ENCODE measurements around the gene B4GALT5. TPM values are rescaled to one million over a fixed set of nuclear protein-coding genes. Genes with fewer than 3 reads are reported as not detected.

The B4GALT5 gene
- total and polyA plus RNA-seq, 10 donors: 3.9 to 79.0 (median 52.3) TPM

GRCh38 chr20:49742948-49743347, 29.3 kb upstream of the B4GALT5 start:
- 83 to 88% (median 85%) methylated on average over 9 of the region's 9 CpGs for WGBS, 5 donors
- TF ChIP-seq POLR2A (IDR thresholded peaks at IDR 0.05) (no peak), POLR2AphosphoS5 (IDR thresholded peaks at IDR 0.05) (no peak)
- TF ChIP-seq, protein P1, sequence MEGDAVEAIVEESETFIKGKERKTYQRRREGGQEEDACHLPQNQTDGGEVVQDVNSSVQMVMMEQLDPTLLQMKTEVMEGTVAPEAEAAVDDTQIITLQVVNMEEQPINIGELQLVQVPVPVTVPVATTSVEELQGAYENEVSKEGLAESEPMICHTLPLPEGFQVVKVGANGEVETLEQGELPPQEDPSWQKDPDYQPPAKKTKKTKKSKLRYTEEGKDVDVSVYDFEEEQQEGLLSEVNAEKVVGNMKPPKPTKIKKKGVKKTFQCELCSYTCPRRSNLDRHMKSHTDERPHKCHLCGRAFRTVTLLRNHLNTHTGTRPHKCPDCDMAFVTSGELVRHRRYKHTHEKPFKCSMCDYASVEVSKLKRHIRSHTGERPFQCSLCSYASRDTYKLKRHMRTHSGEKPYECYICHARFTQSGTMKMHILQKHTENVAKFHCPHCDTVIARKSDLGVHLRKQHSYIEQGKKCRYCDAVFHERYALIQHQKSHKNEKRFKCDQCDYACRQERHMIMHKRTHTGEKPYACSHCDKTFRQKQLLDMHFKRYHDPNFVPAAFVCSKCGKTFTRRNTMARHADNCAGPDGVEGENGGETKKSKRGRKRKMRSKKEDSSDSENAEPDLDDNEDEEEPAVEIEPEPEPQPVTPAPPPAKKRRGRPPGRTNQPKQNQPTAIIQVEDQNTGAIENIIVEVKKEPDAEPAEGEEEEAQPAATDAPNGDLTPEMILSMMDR (IDR thresholded peaks at IDR 0.05 in 8 of 11, conservative IDR thresholded peaks at IDR 0.05 in 3 of 11): no peak
- intact Hi-C loops (cut with DNase I; ENCODE audit: low total_unique reads): no loop called here
- Histone ChIP-seq H3K27ac (no peak overlapping the region), H3K27me3 (replicated peaks in 1 of 7) (no peaks in the 10 kb centered on the region), H3K9me3 (no peaks in the 10 kb centered on the region), H3K36me3 (no peaks in the 10 kb centered on the region), H3K4me3 (no peak overlapping the region), H3K4me1 (peaks cover 0 to 7% (median 3%) of the 10 kb centered on the region in 6 donors)
- DNase-seq: no peak

- no peak for DNase-seq
- intact Hi-C loops (cut with DNase I; ENCODE audit: low total_unique reads): no loop called here
- Histone ChIP-seq H3K36me3 (no peaks in the 10 kb centered on the region), H3K4me1 (no peaks in the 10 kb centered on the region), H3K9me3 (no peaks in the 10 kb centered on the region), H3K27ac (no peak overlapping the region), H3K4me3 (no peak overlapping the region), H3K27me3 (replicated peaks in 1 of 7) (no peaks in the 10 kb centered on the region)
- 81 to 97% (median 92%) methylated on average over 8 of the region's 8 CpGs for WGBS, 5 donors
- TF ChIP-seq POLR2AphosphoS5 (IDR thresholded peaks at IDR 0.05) (no peak), POLR2A (IDR thresholded peaks at IDR 0.05) (no peak)
- TF ChIP-seq, protein P1 (IDR thresholded peaks at IDR 0.05 in 8 of 11, conservative IDR thresholded peaks at IDR 0.05 in 3 of 11): no peak
Measured at GRCh38 chr20:49741977-49742376, 28.3 kb upstream of the B4GALT5 start.

DNA sequence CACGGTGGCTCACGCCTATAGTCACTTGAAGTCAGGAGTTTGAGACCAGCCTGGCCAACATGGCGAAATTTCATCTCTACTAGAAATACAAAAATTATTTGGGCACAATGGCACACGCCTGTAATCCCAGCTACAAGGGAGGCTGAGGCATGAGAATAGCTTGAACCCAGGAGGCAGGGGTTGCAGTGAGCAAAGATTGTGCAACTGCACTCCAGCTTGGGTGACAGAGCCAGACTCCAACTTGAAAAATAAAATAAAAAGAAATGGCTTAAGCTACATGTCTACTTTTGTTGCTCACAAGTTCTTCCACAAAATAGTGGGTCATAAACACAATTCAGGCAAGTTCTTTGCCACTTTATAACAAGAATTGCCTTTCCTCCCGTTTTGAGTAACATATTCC, 27.1 kb upstream of the B4GALT5 start:
- intact Hi-C loops (cut with DNase I; ENCODE audit: low total_unique reads): no loop called here
- no peak for DNase-seq
- TF ChIP-seq POLR2A (IDR thresholded peaks at IDR 0.05) (no peak), POLR2AphosphoS5 (IDR thresholded peaks at IDR 0.05) (no peak)
- TF ChIP-seq, protein P1 (IDR thresholded peaks at IDR 0.05 in 8 of 11, conservative IDR thresholded peaks at IDR 0.05 in 3 of 11): no peak
- H3K36me3 ChIP-seq: no peaks in the 10 kb centered on the region
- no peaks in the 10 kb centered on the region for H3K27me3 ChIP-seq (replicated peaks in 1 of 7)
- H3K9me3 ChIP-seq: no peaks in the 10 kb centered on the region
- H3K4me1 ChIP-seq: no peaks in the 10 kb centered on the region
- WGBS, 5 donors: 85 to 91% (median 89%) methylated on average over 5 of the region's 5 CpGs
- no peak overlapping the region for H3K4me3 ChIP-seq
- H3K27ac ChIP-seq: no peak overlapping the region

DNA sequence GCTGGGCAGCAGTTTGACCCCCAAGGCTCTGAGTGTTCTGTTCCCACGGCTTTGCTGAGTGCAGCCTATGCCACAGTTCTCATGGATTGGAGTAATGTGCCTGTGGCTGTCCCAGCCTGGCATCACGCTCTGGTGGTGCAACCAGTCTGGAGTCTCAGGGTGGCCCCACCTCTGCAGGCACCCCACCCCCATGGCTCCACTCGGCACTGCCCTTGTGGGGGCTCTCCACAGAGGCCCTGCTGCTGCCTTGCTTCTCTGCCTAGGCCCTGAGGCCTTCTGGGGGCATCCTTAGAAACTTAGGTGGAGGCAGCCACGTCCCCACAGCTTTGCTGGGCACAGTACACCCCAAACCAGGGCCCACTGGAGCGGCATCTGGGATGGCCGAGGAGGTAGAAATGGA, 25.4 kb upstream of the B4GALT5 start:
- no peak for DNase-seq

More for the DNA sequence above, 25.4 kb upstream of the B4GALT5 start:
- Histone ChIP-seq H3K4me3 (no peak overlapping the region), H3K27ac (no peak overlapping the region), H3K9me3 (no peaks in the 10 kb centered on the region), H3K27me3 (replicated peaks in 1 of 7) (no peaks in the 10 kb centered on the region), H3K4me1 (no peaks in the 10 kb centered on the region), H3K36me3 (no peaks in the 10 kb centered on the region)
- TF ChIP-seq POLR2A (IDR thresholded peaks at IDR 0.05): no peak
- TF ChIP-seq, protein P1 (IDR thresholded peaks at IDR 0.05 in 8 of 11, conservative IDR thresholded peaks at IDR 0.05 in 3 of 11): no peak
- no peak for TF ChIP-seq POLR2AphosphoS5 (IDR thresholded peaks at IDR 0.05)
- 78 to 93% (median 82%) methylated on average over 6 of the region's 6 CpGs for WGBS, 5 donors
- intact Hi-C loops (cut with DNase I; ENCODE audit: low total_unique reads): no loop called here

Data from spleen (tissue), 11 donors.